AG09309 (cell line): ENCODE data around the gene LIMCH1.

Experiments used
- DNase-seq: peaks from one replicate; pipeline ENCODE4 v3.0.0-alpha.2; 2010; ENCODE audit warnings: low read depth
- H3K4me3 ChIP-seq: 2 replicates; pipeline ENCODE4 v1.5.1; 2011; ENCODE audit warnings: mild to moderate bottlenecking, low read depth, low read length, moderate library complexity; ENCODE audit not compliant: control insufficient read depth
- CTCF ChIP-seq: IDR thresholded peaks from 2 replicates; pipeline ENCODE4 v1.5.1; 2011; ENCODE audit warnings: mild to moderate bottlenecking, low read depth, low read length, inconsistent platforms; ENCODE audit not compliant: insufficient read depth, control insufficient read depth; ENCODE audit errors: missing control alignments

LIMCH1 gene

GRCh38 chr4:41693629-41694028, 155.7 kb downstream of the LIMCH1 start:
- DNase-seq: peak; percentile 3
- no peak overlapping the region for H3K4me3 ChIP-seq
- TF ChIP-seq CTCF: peak; percentile 60

- TF ChIP-seq CTCF: no peak
- DNase-seq: no peak
- no peak overlapping the region for H3K4me3 ChIP-seq
These were observed 158.2 kb downstream of the LIMCH1 start for GRCh38 chr4:41696131-41696530.

GRCh38 chr4:41696763-41697162, 158.8 kb downstream of the LIMCH1 start:
- no peak overlapping the region for H3K4me3 ChIP-seq
- no peak for DNase-seq
- TF ChIP-seq CTCF: no peak

GRCh38 chr4:41701983-41702382, 164.0 kb downstream of the LIMCH1 start:
- no peak overlapping the region for H3K4me3 ChIP-seq
- TF ChIP-seq CTCF: no peak
- no peak for DNase-seq

- no peak for TF ChIP-seq CTCF
- no peak overlapping the region for H3K4me3 ChIP-seq
- no peak for DNase-seq
These were observed 164.8 kb downstream of the LIMCH1 start for GRCh38 chr4:41702770-41703169.

GRCh38 chr4:41703785-41704184, 165.8 kb downstream of the LIMCH1 start:
- DNase-seq: no peak
- no peak for TF ChIP-seq CTCF

More at GRCh38 chr4:41703785-41704184, 165.8 kb downstream of the LIMCH1 start:
- H3K4me3 ChIP-seq: no peak overlapping the region
